GM19239 (cell line): ENCODE measurements around the gene TPCN1.

Source experiments
- DNase-seq: peaks from one replicate; pipeline ENCODE4 v3.0.0; 2011; ENCODE audit warnings: low spot score; ENCODE audit not compliant: insufficient read length
- FAIRE-seq: peaks from 2 replicates; lab custom pipeline; 2011; peaks lifted over from hg19 to GRCh38; lab: Jason Lieb, UNC

TPCN1 gene

GRCh38 chr12:113298472-113298817 lies 77.2 kb downstream of the TPCN1 start:
- DNase-seq (no peak), FAIRE-seq (no peak)

GRCh38 chr12:113298861-113299545 lies 77.7 kb downstream of the TPCN1 start:
- DNase-seq: no peak
- FAIRE-seq: no peak

GRCh38 chr12:113299619-113300237 lies 78.5 kb downstream of the TPCN1 start:
- FAIRE-seq (no peak), DNase-seq (no peak)

- no peak for FAIRE-seq
- DNase-seq: no peak
Observed at GRCh38 chr12:113301811-113302210, 80.5 kb downstream of the TPCN1 start.

GRCh38 chr12:113302466-113302865 lies 81.2 kb downstream of the TPCN1 start:
- no peak for FAIRE-seq
- no peak for DNase-seq

- DNase-seq: no peak
- no peak for FAIRE-seq
Observed at GRCh38 chr12:113302886-113303640, 81.8 kb downstream of the TPCN1 start.

GRCh38 chr12:113305281-113305856 lies 84.1 kb downstream of the TPCN1 start:
- DNase-seq (no peak), FAIRE-seq (no peak)

GRCh38 chr12:113306382-113306781 lies 85.1 kb downstream of the TPCN1 start:
- DNase-seq (no peak), FAIRE-seq (no peak)

- FAIRE-seq (no peak), DNase-seq (no peak)
Observed at GRCh38 chr12:113310489-113310888, 89.2 kb downstream of the TPCN1 start.

- FAIRE-seq (no peak), DNase-seq (no peak)
Observed at GRCh38 chr12:113314121-113314529, 92.9 kb downstream of the TPCN1 start.

- no peak for FAIRE-seq
Observed at GRCh38 chr12:113315358-113315757, 94.1 kb downstream of the TPCN1 start.

GRCh38 chr12:113316155-113316554 lies 94.9 kb downstream of the TPCN1 start:
- no peak for FAIRE-seq

More at GRCh38 chr12:113315358-113315757, 94.1 kb downstream of the TPCN1 start:
- DNase-seq: no peak

GRCh38 chr12:113317122-113317521 lies 95.9 kb downstream of the TPCN1 start:
- no peak for FAIRE-seq
- DNase-seq: no peak

More at GRCh38 chr12:113316155-113316554, 94.9 kb downstream of the TPCN1 start:
- DNase-seq: no peak

- FAIRE-seq: no peak
- no peak for DNase-seq
Observed at GRCh38 chr12:113318046-113318656, 96.9 kb downstream of the TPCN1 start.

- no peak for DNase-seq
- no peak for FAIRE-seq
Observed at GRCh38 chr12:113318900-113319628, 97.8 kb downstream of the TPCN1 start.

GRCh38 chr12:113320401-113320800 lies 99.1 kb downstream of the TPCN1 start:
- DNase-seq: no peak
- FAIRE-seq: no peak

GRCh38 chr12:113322343-113322742 lies 101.1 kb downstream of the TPCN1 start:
- DNase-seq (no peak), FAIRE-seq (no peak)

GRCh38 chr12:113325916-113326315 lies 104.7 kb downstream of the TPCN1 start:
- no peak for FAIRE-seq

GRCh38 chr12:113326775-113327395 lies 105.6 kb downstream of the TPCN1 start:
- FAIRE-seq (no peak), DNase-seq (no peak)

More at GRCh38 chr12:113325916-113326315, 104.7 kb downstream of the TPCN1 start:
- no peak for DNase-seq
